Heart right ventricle (tissue), 16 donors: ENCODE results near the gene KCNJ5. TPM values are rescaled to one million over a fixed set of nuclear protein-coding genes. Genes with fewer than 3 reads are reported as not detected.

Experiments
- ATAC-seq, 8 donors: fragments of 200-7000 bp; cut with Tn5 transposase; one replicate each; pipeline ENCODE4 v1.9.1; 2020; ENCODE audit warnings: mild to moderate bottlenecking in 8 of 8, moderate library complexity in 8 of 8, moderate number of reproducible peaks in 1 of 8
- DNase-seq, 2 donors: peaks; one replicate each; pipeline ENCODE4 v3.0.0-alpha.2; 2020
- H3K27ac ChIP-seq, 10 donors: fragments of 200-600 bp; sonication (generic) in 2 of 10; one replicate each; pipeline versions ENCODE4 v1.5.0 to v1.8.0; 2020 to 2022; ENCODE audit warnings: mild to moderate bottlenecking in 3 of 10
- H3K27me3 ChIP-seq, 7 donors: fragments of 200-600 bp; one replicate each; pipeline ENCODE4 v1.8.0; 2021 to 2022; ENCODE audit warnings: mild to moderate bottlenecking in 2 of 7
- H3K36me3 ChIP-seq, 9 donors: fragments of 200-600 bp; sonication (generic) in 1 of 9; one replicate each; pipeline versions ENCODE4 v1.5.0 to v1.8.0; 2020 to 2022; ENCODE audit warnings: mild to moderate bottlenecking in 2 of 9
- H3K4me1 ChIP-seq, 9 donors: fragments of 200-600 bp; sonication (generic) in 1 of 9; one replicate each; pipeline versions ENCODE4 v1.5.0 to v1.8.0; 2020 to 2022; ENCODE audit warnings: mild to moderate bottlenecking in 4 of 9
- H3K4me3 ChIP-seq, 10 donors: fragments of 200-600 bp; sonication (generic) in 2 of 10; one replicate each; pipeline versions ENCODE4 v1.5.0 to v1.8.0; 2020 to 2022; ENCODE audit warnings: mild to moderate bottlenecking in 7 of 10, moderate library complexity in 2 of 10
- H3K9me3 ChIP-seq, 11 donors: fragments of 200-600 bp in 10 of 11; sonication (generic) in 2 of 11; one replicate each; pipeline versions ENCODE4 v1.5.0 to v1.8.0; 2013 to 2022; ENCODE audit warnings: mild to moderate bottlenecking in 2 of 11, control low read depth in 1 of 11, moderate library complexity in 1 of 11
- WGBS, 2 donors: extraction: QIAGEN DNeasy Blood & Tissue Kit; methylation state at CpG; one replicate each; pipeline ENCODE4 v1.1.7; 2013; ENCODE audit warnings: inconsistent platforms in 1 of 2; 5-methylcytosine and 5-hydroxymethylcytosine counted together
- intact Hi-C, 10 donors: fragments of 100-400 bp; cut with DNase I; formaldehyde crosslinking; loops; one replicate each; pipeline versions ENCODE4 v1.11.1 to v1.14.2; 2022
- polyA plus RNA-seq, 2 donors: library from polyadenylated mRNA; stranded (reverse); fragments of 200-250 nt; gene quantifications; one replicate each; pipeline ENCODE4 v1.2.3, GENCODE V29; 2013
- total RNA-seq, 10 donors: library from RNA; stranded (reverse); fragmentation: NEBNext Ultra II Directional in 3 of 10; extraction: Animal tissue kit (Norgen Biotek cat#: 25700) in 3 of 10; gene quantifications; one replicate each; pipeline versions ENCODE4 v1.2.1 to v1.2.4, GENCODE V29; 2021 to 2023
- TF ChIP-seq, protein P1 (sequence below), 9 donors: fragments of 200-600 bp; sonication (generic) in 2 of 9; IDR thresholded peaks; one replicate each; pipeline versions ENCODE4 v1.5.0 to v1.8.0; 2021 to 2022; ENCODE audit warnings: antibody characterized with exemption in 9 of 9, mild to moderate bottlenecking in 5 of 9, moderate library complexity in 1 of 9
- donor health status: Arrhythmogenic right ventricular cardiomyopathy.
- donor health status: ischemic (EF 13 %, LVEDD 7.1; RV severe dilation, severe dysfunction).
- donor health status: healthy with polysubstance abuse.
- donor health status: DM: no; HTN: yes; CAD: no.
- donor health status: DM: no; HTN: no; CAD: no.
- donor health status: ischemic (EF 25% LVEDD 6.9; RV normal size, moderate dysfunction).
- donor health status: ischemic (EF 25% LVEDD 5.7; RV mildly dilated, moderate dysfunction).
- donor health status: healthy.
- donor health status: DM: yes; HTN: yes; CAD: no.
- donor health status: Ischemic cardiomyopathy.
- donor health status: ischemic (EF 35%, LVEDD 5.7; RV mildly dilated, moderate dysfunction).
- donor health status: nonischemic (EF 11% LVEDD 7.7; RV severe dilation, severe dysfunction).
- donor health status: DM: yes; HTN: yes; CAD: no.
- donor health status: PGD.
- donor health status: ischemic (EF 29% LVEDD 5.4; RV normal size, mild dysfunction).
- donor health status: nonischemic (EF 23%, LVEDD 6.1; RV moderate dilation, normal function).

Gene KCNJ5
- total and polyA plus RNA-seq, 12 donors: 1.2 to 32.1 (median 8.1) TPM

DNA sequence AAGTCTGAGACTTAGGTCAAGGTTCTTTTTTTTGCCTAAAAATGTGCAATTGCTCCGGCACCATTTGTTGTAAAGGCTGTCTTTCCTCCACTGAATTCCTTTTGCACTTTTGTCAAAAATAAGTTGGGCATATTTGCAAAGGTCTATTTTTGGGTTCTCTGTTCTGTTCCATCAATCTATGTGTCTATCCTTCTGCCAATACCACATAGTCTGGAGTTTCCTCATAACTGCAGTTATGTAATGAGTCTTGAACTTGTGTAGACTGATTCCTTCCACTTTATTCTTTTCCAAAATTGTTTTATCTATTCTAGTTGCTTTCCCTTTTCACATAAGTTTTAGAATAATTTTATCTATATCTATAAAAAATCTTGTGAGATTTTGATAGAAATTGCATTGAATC, 6.7 kb downstream of the KCNJ5 start:
- TF ChIP-seq, protein P1, sequence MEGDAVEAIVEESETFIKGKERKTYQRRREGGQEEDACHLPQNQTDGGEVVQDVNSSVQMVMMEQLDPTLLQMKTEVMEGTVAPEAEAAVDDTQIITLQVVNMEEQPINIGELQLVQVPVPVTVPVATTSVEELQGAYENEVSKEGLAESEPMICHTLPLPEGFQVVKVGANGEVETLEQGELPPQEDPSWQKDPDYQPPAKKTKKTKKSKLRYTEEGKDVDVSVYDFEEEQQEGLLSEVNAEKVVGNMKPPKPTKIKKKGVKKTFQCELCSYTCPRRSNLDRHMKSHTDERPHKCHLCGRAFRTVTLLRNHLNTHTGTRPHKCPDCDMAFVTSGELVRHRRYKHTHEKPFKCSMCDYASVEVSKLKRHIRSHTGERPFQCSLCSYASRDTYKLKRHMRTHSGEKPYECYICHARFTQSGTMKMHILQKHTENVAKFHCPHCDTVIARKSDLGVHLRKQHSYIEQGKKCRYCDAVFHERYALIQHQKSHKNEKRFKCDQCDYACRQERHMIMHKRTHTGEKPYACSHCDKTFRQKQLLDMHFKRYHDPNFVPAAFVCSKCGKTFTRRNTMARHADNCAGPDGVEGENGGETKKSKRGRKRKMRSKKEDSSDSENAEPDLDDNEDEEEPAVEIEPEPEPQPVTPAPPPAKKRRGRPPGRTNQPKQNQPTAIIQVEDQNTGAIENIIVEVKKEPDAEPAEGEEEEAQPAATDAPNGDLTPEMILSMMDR (IDR thresholded peaks at IDR 0.05): no peak
- intact Hi-C loops: no loop called here
- Histone ChIP-seq H3K4me1 (peaks cover 0 to 65% (median 26%) of the 10 kb centered on the region in 9 donors), H3K36me3 (no peaks in the 10 kb centered on the region), H3K4me3 (no peak overlapping the region), H3K9me3 (no peaks in the 10 kb centered on the region), H3K27ac (peak overlapping the region in 1 of 10 donors; percentile 16), H3K27me3 (no peaks in the 10 kb centered on the region)
- WGBS, 2 donors: 84 to 88% methylated on average over 1 of the region's 1 CpG
- no peak for DNase-seq
- no peak for ATAC-seq

DNA sequence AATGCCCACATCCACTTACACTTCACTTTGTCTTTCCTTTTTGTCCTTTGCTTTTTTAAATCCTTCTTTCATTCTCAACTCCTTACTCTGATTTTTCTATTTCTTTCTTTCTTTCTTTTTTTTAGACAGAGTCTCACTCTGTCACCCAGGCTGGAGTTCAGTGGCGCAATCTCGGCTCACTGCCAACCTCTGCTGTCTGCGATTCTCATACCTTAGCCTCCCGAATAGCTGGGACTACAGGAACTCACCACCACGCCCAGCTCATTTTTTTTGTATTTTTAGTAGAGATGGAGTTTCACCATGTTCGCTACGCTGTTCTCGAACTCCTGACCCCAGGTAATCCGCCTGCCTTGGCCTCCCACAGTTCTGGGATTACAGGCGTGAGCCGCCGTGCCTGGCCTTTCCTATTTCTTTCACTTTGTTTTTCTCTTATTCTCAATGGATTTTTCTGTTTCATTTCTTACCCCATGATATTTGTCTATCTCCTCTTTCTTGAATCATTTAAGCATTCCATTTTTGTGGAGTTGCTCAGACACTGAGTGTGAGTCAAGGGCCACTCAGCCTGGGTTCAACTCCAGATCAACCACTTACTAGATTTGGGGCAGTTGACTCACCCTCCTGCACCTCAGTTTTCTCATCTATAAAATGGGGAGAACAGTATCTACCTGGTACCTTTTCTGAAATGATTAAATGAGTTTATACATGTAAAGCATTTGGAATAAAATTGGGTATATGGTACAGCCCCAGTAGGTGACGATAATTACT, 7.6 kb downstream of the KCNJ5 start:
- peak overlapping the region in 3 of 10 donors; percentile 16 to 65 (median 33) for H3K27ac ChIP-seq
- no peaks in the 10 kb centered on the region for H3K27me3 ChIP-seq
- ATAC-seq (no peak), DNase-seq (peak in 1 of 2 donors; percentile 59)
- no peak overlapping the region for H3K4me3 ChIP-seq
- H3K36me3 ChIP-seq: no peaks in the 10 kb centered on the region
- intact Hi-C loops: no loop called here
- H3K9me3 ChIP-seq: no peaks in the 10 kb centered on the region
- WGBS, 2 donors: 81 to 82% methylated on average over 13 of the region's 13 CpGs
- H3K4me1 ChIP-seq: peaks cover 0 to 56% (median 17%) of the 10 kb centered on the region in 9 donors
- TF ChIP-seq, protein P1 (IDR thresholded peaks at IDR 0.05): no peak

DNA sequence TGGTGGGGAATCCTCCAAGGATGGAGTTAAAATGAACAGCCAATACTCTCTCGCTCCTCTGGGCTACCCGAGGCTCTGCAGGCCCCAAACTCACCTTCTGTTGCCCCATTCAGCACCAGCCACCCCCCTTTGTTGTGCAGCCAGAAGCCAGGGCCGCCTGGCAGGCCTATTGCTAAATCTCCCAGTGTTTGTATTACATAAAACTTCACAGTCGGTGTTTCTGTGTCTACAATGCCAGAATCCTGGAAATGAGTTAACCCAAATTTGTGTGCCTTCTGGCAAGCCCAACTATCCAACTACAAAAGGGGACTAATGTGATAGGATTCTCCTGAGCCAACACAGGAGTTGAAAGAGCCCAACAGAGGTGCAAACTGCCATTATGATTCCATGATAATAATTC, 9.3 kb downstream of the KCNJ5 start:
- DNase-seq (no peak), ATAC-seq (no peak)
- Histone ChIP-seq H3K9me3 (no peaks in the 10 kb centered on the region), H3K27ac (peak overlapping the region in 2 of 10 donors; percentile 4 to 48), H3K36me3 (no peaks in the 10 kb centered on the region), H3K27me3 (peaks cover 0 to 5% (median 0%) of the 10 kb centered on the region in 7 donors), H3K4me3 (no peak overlapping the region), H3K4me1 (peaks cover 2 to 54% (median 29%) of the 10 kb centered on the region in 9 donors)
- WGBS, 2 donors: 56% methylated on average over 4 of the region's 4 CpGs
- intact Hi-C loops: no loop called here
- TF ChIP-seq, protein P1 (IDR thresholded peaks at IDR 0.05): no peak

DNA sequence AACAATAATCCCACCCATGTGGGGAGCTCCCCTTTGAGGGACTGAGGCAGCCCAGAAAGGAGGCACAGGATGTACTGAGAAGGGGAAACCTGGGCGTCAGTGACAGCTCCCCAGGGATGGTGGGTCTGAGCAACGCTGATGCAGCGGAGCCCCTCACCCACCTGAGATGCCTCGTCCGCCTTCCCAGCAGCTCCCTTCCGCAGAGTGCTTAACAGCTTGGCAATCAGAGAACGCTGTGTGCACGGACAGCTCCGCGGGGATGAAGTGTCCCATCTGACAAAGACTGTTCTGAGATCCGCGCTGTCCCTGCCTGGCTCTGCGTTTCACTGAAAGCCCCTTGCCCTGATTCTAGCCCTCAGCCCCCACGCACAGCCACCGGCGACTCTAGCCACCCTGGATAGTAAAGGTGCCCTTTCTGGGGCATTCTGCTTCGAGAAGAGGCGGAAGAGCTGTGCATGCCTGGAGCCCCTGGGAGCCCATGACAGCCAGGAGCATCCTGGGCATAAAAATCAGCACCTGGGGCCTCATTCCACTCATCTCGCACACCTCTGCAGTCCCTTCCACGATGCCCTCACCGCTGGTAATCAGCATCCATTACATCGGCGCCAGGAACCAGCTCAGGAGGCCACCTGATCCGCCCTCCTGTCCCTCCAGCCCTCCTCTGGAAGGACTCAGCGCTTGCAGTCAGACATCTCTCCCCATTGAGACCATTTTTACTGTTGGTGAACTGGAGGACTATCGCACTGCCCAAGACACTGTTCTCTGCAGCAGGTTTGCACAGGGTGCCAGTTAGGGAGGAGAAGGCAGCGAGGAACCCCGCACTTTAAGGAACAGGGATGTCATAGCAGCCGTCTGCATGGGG, 10.7 kb downstream of the KCNJ5 start:
- TF ChIP-seq, protein P1 (IDR thresholded peaks at IDR 0.05): no peak
- H3K9me3 ChIP-seq: no peaks in the 10 kb centered on the region
- WGBS, 2 donors: 66 to 67% methylated on average over 29 of the region's 29 CpGs
- H3K4me3 ChIP-seq: no peak overlapping the region
- DNase-seq (no peak), ATAC-seq (no peak)
- intact Hi-C loops: no loop called here
- H3K36me3 ChIP-seq: no peaks in the 10 kb centered on the region
- no peak overlapping the region for H3K27ac ChIP-seq
- H3K4me1 ChIP-seq: peaks cover 2 to 52% (median 23%) of the 10 kb centered on the region in 9 donors
- peaks cover 0 to 5% (median 0%) of the 10 kb centered on the region in 7 donors for H3K27me3 ChIP-seq
